ENCODE measurements around the gene G6PD.

DNA sequence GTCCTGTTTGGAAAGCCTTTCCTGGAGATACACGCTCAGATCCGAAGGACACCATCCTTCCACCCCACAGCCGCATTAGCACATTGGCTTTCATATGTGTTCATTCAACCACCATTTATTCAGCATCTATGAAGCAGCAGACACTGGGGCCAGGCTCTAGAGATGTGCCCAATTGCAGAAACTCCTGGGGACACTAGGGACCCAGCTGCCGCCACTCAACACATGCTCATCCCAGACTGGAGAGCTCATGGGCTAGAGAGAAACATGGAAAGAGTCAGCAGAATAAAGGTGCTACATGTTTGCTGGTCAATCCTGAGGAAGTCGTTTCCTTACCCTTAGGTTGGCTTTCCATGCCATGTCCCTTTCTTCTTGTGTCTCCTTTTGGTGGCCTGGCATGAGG lies 45.9 kb upstream of the G6PD start:
- TF ChIP-seq, protein P1, sequence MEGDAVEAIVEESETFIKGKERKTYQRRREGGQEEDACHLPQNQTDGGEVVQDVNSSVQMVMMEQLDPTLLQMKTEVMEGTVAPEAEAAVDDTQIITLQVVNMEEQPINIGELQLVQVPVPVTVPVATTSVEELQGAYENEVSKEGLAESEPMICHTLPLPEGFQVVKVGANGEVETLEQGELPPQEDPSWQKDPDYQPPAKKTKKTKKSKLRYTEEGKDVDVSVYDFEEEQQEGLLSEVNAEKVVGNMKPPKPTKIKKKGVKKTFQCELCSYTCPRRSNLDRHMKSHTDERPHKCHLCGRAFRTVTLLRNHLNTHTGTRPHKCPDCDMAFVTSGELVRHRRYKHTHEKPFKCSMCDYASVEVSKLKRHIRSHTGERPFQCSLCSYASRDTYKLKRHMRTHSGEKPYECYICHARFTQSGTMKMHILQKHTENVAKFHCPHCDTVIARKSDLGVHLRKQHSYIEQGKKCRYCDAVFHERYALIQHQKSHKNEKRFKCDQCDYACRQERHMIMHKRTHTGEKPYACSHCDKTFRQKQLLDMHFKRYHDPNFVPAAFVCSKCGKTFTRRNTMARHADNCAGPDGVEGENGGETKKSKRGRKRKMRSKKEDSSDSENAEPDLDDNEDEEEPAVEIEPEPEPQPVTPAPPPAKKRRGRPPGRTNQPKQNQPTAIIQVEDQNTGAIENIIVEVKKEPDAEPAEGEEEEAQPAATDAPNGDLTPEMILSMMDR (conservative IDR thresholded peaks at IDR 0.05 in 1 of 2, IDR thresholded peaks at IDR 0.05 in 1 of 2; ENCODE audit: extremely low read depth in 1 of 2, insufficient read depth in 1 of 2, low read depth in 1 of 2, low read length in 2 of 2): no peak
- no peak for TF ChIP-seq EZH2 (IDR thresholded peaks at IDR 0.05; ENCODE audit: borderline replicate concordance, low read length)

All from mammary epithelial cell (primary cell).